ENCODE results near the gene BLOC1S3.

BLOC1S3 gene

GRCh38 chr19:45158503-45159209 is 19.9 kb upstream of the BLOC1S3 start:
- Histone ChIP-seq H3K4me1 (ENCODE audit: control insufficient read depth, low read length) (peaks cover under 1% of the 10 kb centered on the region; the same call in 1 of the 2 replicates), H3K79me2 (ENCODE audit: control insufficient read depth, low read length) (no peaks in the 10 kb centered on the region), H3K9me3 (ENCODE audit: control insufficient read depth, insufficient read depth, low read length) (no peaks in the 10 kb centered on the region), H3K27me3 (ENCODE audit: control insufficient read depth, low read length) (peaks cover 23% of the 10 kb centered on the region), H3K9me2 (replicated peaks; ENCODE audit: control insufficient read depth, low read length) (no peaks in the 10 kb centered on the region), H3K36me3 (ENCODE audit: control insufficient read depth, low read length) (no peaks in the 10 kb centered on the region), H3F3A (ENCODE audit: control insufficient read depth, insufficient read depth) (no peaks in the 10 kb centered on the region), H3K4me2 (ENCODE audit: low read length) (no peak overlapping the region), H4K20me1 (ENCODE audit: control insufficient read depth, insufficient read depth, low read depth, low read length) (no peaks in the 10 kb centered on the region), H3K27ac (ENCODE audit: low read depth, low read length) (no peak overlapping the region), H3K4me3 (ENCODE audit: low read length) (no peak overlapping the region)
- no peak for TF ChIP-seq EZH2phosphoT487 (IDR thresholded peaks at IDR 0.05; ENCODE audit: borderline replicate concordance, low read length)
- TF ChIP-seq CTCF (IDR thresholded peaks at IDR 0.05; ENCODE audit: low read depth, low read length, poor library complexity, severe bottlenecking), result no peak

GRCh38 chr19:45159210-45159970 is 19.2 kb upstream of the BLOC1S3 start:
- Histone ChIP-seq H3K9me3 (ENCODE audit: control insufficient read depth, insufficient read depth, low read length) (no peaks in the 10 kb centered on the region), H4K20me1 (ENCODE audit: control insufficient read depth, insufficient read depth, low read depth, low read length) (no peaks in the 10 kb centered on the region), H3K4me3 (ENCODE audit: low read length) (no peak overlapping the region), H3K27ac (ENCODE audit: low read depth, low read length) (no peak overlapping the region), H3K9me2 (replicated peaks; ENCODE audit: control insufficient read depth, low read length) (no peaks in the 10 kb centered on the region), H3K79me2 (ENCODE audit: control insufficient read depth, low read length) (no peaks in the 10 kb centered on the region), H3F3A (ENCODE audit: control insufficient read depth, insufficient read depth) (no peaks in the 10 kb centered on the region), H3K27me3 (ENCODE audit: control insufficient read depth, low read length) (peaks cover 16% of the 10 kb centered on the region), H3K4me2 (ENCODE audit: low read length) (no peak overlapping the region), H3K4me1 (ENCODE audit: control insufficient read depth, low read length) (peaks cover 8% of the 10 kb centered on the region), H3K36me3 (ENCODE audit: control insufficient read depth, low read length) (no peaks in the 10 kb centered on the region)
- TF ChIP-seq EZH2phosphoT487 (IDR thresholded peaks at IDR 0.05; ENCODE audit: borderline replicate concordance, low read length) (no peak), CTCF (IDR thresholded peaks at IDR 0.05; ENCODE audit: low read depth, low read length, poor library complexity, severe bottlenecking) (no peak)

GRCh38 chr19:45159971-45160324 is 18.6 kb upstream of the BLOC1S3 start:
- Histone ChIP-seq H3K79me2 (ENCODE audit: control insufficient read depth, low read length) (no peaks in the 10 kb centered on the region), H3K4me2 (ENCODE audit: low read length) (no peak overlapping the region), H3F3A (ENCODE audit: control insufficient read depth, insufficient read depth) (no peaks in the 10 kb centered on the region), H3K36me3 (ENCODE audit: control insufficient read depth, low read length) (no peaks in the 10 kb centered on the region), H4K20me1 (ENCODE audit: control insufficient read depth, insufficient read depth, low read depth, low read length) (no peaks in the 10 kb centered on the region), H3K4me3 (ENCODE audit: low read length) (no peak overlapping the region), H3K9me3 (ENCODE audit: control insufficient read depth, insufficient read depth, low read length) (no peaks in the 10 kb centered on the region), H3K4me1 (ENCODE audit: control insufficient read depth, low read length) (peaks cover 14% of the 10 kb centered on the region), H3K9me2 (replicated peaks; ENCODE audit: control insufficient read depth, low read length) (no peaks in the 10 kb centered on the region), H3K27ac (ENCODE audit: low read depth, low read length) (no peak overlapping the region), H3K27me3 (ENCODE audit: control insufficient read depth, low read length) (peaks cover 16% of the 10 kb centered on the region)
- TF ChIP-seq CTCF (IDR thresholded peaks at IDR 0.05; ENCODE audit: low read depth, low read length, poor library complexity, severe bottlenecking), result no peak

Data from DOHH2 (cell line).